ENCODE measurements around the gene METTL22. TPM values are rescaled to one million over a fixed set of nuclear protein-coding genes. Genes with fewer than 3 reads are reported as not detected.

Gene METTL22
- total RNA-seq, 4 donors from 2014 or later: 14.4 to 31.9 (median 24.8) TPM

GRCh38 chr16:8686879-8687278, 65.4 kb downstream of the METTL22 start:
- Histone ChIP-seq H3K27me3 (no peaks in the 10 kb centered on the region), H3K9me3 (peaks cover 0 to 20% (median 2%) of the 10 kb centered on the region in 3 donors), H3K4me1 (no peaks in the 10 kb centered on the region), H3K27ac (no peak overlapping the region), H3K4me3 (no peak overlapping the region), H3K36me3 (peaks cover 0 to 17% of the 10 kb centered on the region in 2 donors)
- TF ChIP-seq POLR2A (IDR thresholded peaks at IDR 0.05) (no peak), POLR2AphosphoS5 (IDR thresholded peaks at IDR 0.05) (no peak), CTCF (IDR thresholded peaks at IDR 0.05) (no peak), EP300 (IDR thresholded peaks at IDR 0.05) (no peak)
- no peak for ATAC-seq
- 97% methylated on average over 4 of the region's 9 CpGs; no CpG with 5 or more reads in 1 of the 2 donors for WGBS, 2 donors (ENCODE audit: low coverage in 1 of 2)

- Histone ChIP-seq H3K4me3 (no peak overlapping the region), H3K36me3 (peaks cover 0 to 17% of the 10 kb centered on the region in 2 donors), H3K27me3 (no peaks in the 10 kb centered on the region), H3K9me3 (peaks cover 0 to 20% (median 2%) of the 10 kb centered on the region in 3 donors), H3K4me1 (no peaks in the 10 kb centered on the region), H3K27ac (no peak overlapping the region)
- TF ChIP-seq EP300 (IDR thresholded peaks at IDR 0.05) (no peak), POLR2A (IDR thresholded peaks at IDR 0.05) (no peak), CTCF (IDR thresholded peaks at IDR 0.05) (no peak), POLR2AphosphoS5 (IDR thresholded peaks at IDR 0.05) (no peak)
- no peak for ATAC-seq
- 50 to 78% methylated on average over 1 of the region's 1 CpG for WGBS, 2 donors (ENCODE audit: low coverage in 1 of 2)
Measured at GRCh38 chr16:8689686-8690085, 68.2 kb downstream of the METTL22 start.

- ATAC-seq: no peak
- no peak overlapping the region for H3K27ac ChIP-seq
- H3K36me3 ChIP-seq: peaks cover 0 to 17% of the 10 kb centered on the region in 2 donors
- H3K9me3 ChIP-seq: peaks cover 0 to 20% (median 2%) of the 10 kb centered on the region in 3 donors
- H3K4me1 ChIP-seq: no peaks in the 10 kb centered on the region
- H3K4me3 ChIP-seq: no peak overlapping the region
- WGBS, 2 donors (ENCODE audit: low coverage in 1 of 2): 94 to 100% methylated on average over 1 to 3 of the region's 8 CpGs
- no peaks in the 10 kb centered on the region for H3K27me3 ChIP-seq
- no peak for TF ChIP-seq EP300 (IDR thresholded peaks at IDR 0.05)
- no peak for TF ChIP-seq CTCF (IDR thresholded peaks at IDR 0.05)
- TF ChIP-seq POLR2A (IDR thresholded peaks at IDR 0.05): no peak
- no peak for TF ChIP-seq POLR2AphosphoS5 (IDR thresholded peaks at IDR 0.05)
Measured at GRCh38 chr16:8691728-8692127, 70.2 kb downstream of the METTL22 start.

- peaks cover 0 to 6% (median 0%) of the 10 kb centered on the region in 3 donors for H3K9me3 ChIP-seq
- no peaks in the 10 kb centered on the region for H3K4me1 ChIP-seq
- H3K27ac ChIP-seq: no peak overlapping the region
- ATAC-seq: no peak
- H3K4me3 ChIP-seq: no peak overlapping the region
- peaks cover 0 to 11% of the 10 kb centered on the region in 2 donors for H3K36me3 ChIP-seq
- whole genome bisulfite sequencing, 2 donors (ENCODE audit: low coverage in 1 of 2): 62 to 82% methylated on average over 7 of the region's 18 CpGs
- H3K27me3 ChIP-seq: no peaks in the 10 kb centered on the region
- TF ChIP-seq CTCF (IDR thresholded peaks at IDR 0.05): no peak
- TF ChIP-seq POLR2A (IDR thresholded peaks at IDR 0.05): no peak
- no peak for TF ChIP-seq EP300 (IDR thresholded peaks at IDR 0.05)
- TF ChIP-seq POLR2AphosphoS5 (IDR thresholded peaks at IDR 0.05): no peak
Measured at GRCh38 chr16:8694795-8695728, 73.6 kb downstream of the METTL22 start.
